GM21381 (cell line): ENCODE measurements around the gene ATG2A.
"Not testable (repeated sequence)": the region's sequence is repeated elsewhere in the genome, so short reads cannot be mapped to it uniquely, and the experiment has no call there.

Source experiments
- ATAC-seq: cut with Tn5 transposase; IDR thresholded peaks from one replicate; pipeline ENCODE4 v1.9.1; 2021; ENCODE audit warnings: mild to moderate bottlenecking, moderate library complexity; ENCODE audit not compliant: unreplicated experiment

ATG2A gene

GRCh38 chr11:64858467-64859263 is 58.3 kb downstream of the ATG2A start:
- ATAC-seq: peak; percentile 7

DNA sequence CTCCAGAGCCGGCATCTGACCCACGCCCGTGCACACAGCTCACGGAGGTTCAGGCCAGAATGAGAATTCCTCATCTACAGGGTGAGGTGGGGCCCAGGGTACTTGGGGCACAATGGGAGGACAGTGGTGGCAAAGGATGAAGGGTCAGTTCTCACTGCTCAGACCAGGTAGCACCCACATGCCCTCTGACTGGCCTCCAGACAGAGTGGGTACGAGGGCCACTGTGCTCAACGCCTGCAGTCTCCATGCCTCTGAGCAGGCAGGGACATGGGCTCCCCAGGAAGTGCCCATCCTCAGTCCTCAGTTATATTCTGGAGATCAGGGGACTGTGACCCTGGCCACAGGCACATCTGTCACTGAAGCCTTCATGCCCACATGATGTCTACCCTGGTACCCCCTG is 59.5 kb downstream of the ATG2A start:
- no peak for ATAC-seq

GRCh38 chr11:64856382-64857227 is 60.4 kb downstream of the ATG2A start:
- no peak for ATAC-seq

DNA sequence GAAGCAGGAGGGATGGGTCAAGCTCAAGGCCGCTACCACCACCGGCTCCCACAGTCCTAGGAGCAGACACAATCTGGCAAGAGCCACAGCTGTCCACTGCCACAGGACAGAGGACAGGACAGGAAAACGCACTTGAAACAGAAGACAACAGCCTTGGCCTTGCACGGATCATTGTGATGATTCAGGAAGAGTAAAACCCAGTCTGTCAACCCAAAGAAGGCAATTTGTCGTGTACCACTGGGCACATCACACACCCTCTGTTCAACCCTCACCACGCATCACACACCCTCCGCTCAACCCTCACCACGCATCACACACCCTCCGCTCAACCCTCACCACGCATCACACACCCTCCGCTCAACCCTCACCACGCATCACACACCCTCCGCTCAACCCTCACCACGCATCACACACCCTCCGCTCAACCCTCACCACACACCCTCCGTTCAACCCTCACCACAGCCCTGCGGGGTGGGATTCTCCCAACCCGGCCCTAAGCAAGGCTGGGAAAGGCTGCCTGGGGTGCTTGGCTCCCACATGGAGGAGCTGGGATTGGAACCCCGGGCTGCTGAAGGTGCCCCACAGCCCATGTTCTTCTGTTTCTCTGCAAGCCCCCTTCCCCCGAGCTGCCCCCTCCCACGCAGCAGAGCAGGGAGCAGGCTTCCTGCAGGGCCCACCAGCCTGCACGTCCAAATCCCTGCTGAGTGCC is 61.3 kb downstream of the ATG2A start:
- no peak for ATAC-seq

DNA sequence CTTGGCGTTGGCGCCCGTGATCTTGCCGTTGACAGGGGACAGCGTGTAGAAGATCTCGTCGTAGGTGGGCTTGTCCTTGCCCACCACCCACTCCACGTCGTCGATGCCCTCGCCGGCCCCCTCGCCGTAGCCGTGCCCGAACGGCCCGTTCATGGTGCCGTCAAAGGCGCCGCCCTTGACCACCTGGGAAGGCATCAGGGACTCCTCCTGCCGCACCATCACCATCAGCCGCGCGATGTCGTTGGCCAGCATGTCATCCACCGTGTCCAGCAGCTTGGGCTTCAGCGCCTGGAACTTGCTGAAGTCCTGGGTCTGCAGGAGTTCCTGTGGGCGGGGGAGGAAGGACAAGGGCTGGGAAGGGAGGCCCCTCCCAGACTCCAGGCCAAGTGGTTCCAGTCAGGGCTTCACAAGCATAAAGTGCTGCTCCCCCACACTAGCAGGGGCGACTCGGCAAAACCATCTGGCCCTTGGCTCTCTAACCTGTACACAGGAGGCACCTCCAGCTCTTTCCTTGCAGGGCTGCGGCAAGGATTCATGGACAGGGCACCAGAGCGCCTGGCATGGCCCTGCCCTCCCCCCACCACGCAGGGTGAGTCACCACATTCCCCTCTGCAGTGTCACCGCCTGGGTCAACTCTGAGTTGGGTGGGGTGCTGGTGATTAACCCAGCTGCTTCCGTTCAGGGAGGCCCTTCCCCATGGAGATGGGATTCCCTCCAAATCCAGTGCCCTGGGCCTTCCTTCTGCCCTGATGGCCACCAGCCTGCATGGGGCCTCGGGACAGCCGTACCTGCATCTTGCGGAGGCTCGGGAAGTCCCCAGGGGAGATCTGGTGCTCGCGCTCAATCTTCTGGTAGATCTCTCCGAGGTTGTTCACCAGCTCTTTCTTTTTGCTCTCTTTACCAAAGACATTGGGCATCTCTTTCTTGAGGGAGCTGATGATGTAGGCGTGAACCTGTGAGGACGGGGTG is 62.2 kb downstream of the ATG2A start:
- ATAC-seq: no peak

DNA sequence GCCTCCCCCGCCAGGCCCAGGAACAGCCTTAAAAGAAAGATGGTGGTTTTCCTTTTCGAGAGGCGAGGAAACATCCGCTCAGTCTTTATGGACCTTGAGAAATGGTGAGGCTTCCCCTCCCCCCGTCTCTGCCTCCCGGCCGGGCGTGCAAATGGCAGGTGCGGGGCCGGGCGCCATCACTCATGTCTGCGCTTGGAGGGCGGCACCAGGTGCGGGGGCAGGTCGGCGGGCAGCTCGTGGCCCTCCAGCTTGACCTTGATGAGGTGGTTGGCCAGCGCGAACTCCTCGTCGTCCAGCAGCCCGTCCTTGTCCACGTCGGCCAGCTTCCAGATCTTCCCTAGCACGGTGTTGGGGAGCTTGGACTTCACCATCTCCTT is 62.9 kb downstream of the ATG2A start:
- no peak for ATAC-seq

DNA sequence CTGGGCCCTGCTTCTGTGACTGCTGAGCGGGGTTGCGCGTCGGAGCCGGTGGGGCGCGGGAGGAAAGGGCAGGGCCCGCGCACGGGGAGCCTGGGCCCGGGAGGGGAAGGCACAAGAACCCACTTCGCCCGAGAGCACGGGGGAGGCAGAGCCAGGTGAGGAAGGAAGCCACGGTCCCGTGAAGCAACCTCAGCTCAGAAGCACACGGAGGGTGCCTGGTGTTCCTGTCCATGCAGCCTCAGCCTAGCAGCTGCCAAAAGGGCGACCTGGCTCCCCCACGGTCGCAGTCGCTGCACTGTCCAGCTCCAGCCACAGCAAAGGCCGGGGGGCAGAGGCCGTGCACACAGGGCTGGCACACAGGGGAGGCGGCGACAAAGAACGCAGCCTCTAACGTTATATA is 63.3 kb downstream of the ATG2A start:
- ATAC-seq: no peak

DNA sequence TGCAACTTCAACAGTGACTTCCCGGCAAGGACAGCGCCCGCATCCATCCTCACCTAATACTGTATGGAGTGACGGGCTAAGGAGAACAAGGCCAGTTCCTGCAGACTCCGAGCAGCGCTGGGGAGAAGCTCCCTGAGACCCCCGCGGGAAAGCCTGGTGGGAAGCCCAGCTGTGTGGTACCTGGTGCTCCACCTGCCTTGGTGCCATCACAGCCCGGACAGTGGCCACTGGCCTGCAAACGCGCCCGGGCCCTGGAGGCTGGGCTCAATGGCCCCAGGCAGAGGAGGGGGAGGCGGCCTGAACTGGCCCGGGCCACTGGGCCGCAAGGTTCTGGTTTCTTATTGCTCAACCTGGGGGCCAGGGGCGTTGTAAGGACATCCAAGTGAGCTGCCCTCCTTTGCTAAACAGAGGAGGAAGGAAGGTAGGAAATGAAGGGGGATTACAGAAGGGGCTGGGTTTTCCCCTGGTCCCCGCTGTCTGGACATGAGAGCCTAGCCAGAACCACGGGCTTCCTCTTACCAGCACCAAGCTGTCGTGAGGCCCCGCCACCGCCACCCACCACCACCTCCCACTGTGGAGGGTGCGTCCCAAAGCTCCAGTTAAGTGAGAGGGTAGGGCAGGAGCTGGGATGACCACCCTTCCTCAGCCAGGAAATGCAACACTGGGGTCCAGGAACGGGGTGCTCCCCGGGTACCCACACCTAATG is 64.1 kb downstream of the ATG2A start:
- no peak for ATAC-seq

DNA sequence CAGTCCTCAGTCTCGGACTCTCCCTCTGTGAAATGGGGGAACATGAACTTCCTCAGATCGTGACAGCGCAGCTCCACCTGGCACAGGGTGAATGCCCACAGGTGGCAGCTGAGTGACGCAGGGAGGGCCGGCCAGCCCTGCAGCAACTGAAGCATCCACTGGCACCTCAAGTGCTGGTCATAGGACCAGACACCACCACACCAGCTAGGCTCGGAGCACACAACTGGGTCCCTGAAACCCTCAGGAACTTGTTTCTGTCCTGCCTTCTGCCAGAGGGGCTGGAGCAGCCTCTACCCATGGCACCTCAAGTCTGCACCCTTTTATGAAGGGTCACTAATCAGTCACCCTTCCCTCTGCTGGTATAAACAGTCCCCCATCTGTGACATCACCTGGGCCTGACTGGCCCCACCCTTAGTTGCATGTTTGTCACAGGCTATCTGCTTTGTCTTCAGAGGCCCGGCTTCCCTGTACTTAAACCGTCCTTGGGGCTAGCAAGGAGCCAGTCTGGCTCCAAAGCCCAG is 65.1 kb downstream of the ATG2A start:
- peak; percentile 10 for ATAC-seq

DNA sequence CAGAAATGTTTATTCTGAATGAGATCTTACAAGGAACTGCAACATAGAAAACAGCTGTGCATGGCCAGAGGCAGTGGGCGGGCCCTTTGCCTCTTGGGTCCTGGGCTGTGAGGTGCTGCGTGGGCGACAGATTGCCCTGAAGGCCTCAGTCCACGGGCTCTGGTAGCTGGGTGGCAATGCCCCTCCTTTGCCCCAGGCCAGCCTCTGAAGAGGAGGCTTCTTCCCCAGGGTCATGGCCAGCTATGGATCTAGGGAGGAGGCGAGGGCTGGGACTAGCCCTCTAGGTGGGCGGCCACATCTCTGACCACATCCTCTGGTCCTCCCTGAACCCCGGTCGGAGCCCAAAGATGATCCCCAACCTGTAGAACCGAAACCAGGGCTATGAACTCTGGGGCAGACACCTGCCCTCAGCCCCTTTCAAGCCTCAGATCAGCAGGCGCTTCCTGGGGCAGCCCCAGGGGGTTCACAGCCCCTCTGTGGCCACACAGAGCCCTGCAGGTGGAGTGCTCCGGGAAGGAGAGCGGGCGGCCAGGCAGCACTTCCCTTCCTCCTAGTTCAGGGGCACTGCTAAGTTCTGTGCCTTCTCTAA is 65.9 kb downstream of the ATG2A start:
- ATAC-seq: peak; percentile 51

- ATAC-seq: no peak
These were observed 67.2 kb downstream of the ATG2A start for GRCh38 chr11:64849598-64850356.

- no peak for ATAC-seq
These were observed 68.0 kb downstream of the ATG2A start for GRCh38 chr11:64848826-64849597.

DNA sequence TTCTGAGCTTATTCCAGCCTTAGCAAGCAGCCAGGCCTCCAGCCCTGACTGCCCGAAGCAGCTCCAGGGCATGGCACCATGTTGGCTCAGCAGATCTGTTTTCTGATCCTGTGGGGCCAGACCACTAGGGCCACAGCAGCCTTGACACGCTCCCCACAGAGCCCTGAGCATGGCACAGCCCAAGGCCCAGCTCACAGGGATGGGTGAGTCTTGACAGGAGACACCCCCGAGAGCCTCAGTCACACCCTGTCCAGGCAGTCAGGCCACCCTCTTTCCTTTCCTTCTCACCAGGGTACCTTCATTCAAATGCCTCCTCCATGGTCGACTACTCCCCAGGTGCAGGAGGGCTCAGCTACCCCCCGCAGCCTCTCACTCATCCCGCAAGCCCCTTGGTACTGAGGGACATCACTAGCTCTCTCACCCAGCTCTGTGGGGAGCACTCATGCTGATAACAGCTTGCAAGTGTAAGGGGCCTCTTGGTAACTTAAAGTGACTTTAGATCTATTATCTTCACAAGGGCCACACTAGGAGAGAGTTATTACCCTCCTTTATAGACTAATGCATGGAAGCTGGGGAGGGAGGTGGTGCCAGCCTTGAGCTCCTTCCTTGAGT is 68.7 kb downstream of the ATG2A start:
- ATAC-seq: no peak

- ATAC-seq: no peak
These were observed 69.9 kb downstream of the ATG2A start for GRCh38 chr11:64846998-64847666.

DNA sequence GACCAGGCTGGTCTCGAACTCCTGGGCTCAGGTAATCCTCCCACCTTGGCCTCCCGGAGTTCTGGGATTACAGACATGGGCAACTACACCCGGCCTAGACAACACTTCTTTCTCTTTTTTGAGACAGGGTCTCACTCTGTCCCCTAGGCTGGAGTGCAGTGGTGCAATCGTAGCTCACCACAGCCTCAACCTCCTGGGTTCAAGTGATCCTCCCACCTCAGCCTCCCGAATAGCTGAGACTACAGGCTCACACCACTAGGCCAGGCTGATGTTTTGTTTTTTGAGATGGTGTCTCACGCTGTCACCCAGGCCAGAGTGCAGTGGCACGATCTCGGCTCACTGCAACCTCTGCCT is 71.3 kb downstream of the ATG2A start:
- not testable (repeated sequence) for ATAC-seq

DNA sequence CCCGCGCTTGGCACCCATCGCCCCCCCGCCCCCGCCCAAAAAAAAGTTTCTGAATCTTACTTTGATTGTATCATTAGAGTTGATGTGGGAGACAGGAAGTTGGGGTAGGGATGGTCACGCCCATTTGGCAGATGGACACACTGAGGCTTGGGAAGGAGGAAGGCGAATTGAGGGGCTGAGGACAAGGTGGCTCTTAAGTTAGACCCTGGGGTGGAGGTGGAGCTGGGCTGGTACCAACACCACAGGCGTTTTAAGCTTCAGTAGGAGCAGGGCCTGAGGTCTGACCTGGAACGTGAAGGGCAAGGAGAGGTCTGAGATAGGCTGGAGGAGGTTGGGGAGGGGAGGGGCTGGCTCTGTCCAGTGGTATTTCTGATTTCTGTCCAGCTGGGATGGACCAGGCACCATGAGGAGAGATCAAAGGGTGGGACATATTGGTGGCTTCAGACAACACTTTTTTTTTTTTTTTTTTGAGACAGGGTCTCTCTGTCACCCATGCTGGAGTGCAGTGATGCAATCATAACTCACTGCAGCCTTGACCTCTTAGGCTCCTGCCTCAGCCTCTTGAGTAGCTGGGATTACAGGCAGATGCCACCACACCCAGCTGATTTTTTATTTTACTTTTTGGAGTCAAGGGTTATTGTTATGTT is 71.8 kb downstream of the ATG2A start:
- ATAC-seq: no peak
